IPS-18c (cell line): ENCODE results near the gene KDM6B.
"Not testable (repeated sequence)": the region's sequence is repeated elsewhere in the genome, so short reads cannot be mapped to it uniquely, and the experiment has no call there.

Experiments
- H3K4me3 ChIP-seq: 2 replicates; pipeline ENCODE4 v1.7.0; 2013; ENCODE audit warnings: low read depth, mild to moderate bottlenecking, low read length, moderate library complexity; ENCODE audit not compliant: insufficient read depth
- H3K9me3 ChIP-seq: one replicate; pipeline ENCODE4 v1.6.1; 2013; ENCODE audit warnings: mild to moderate bottlenecking, low read length, moderate library complexity; ENCODE audit not compliant: control insufficient read depth, insufficient read depth

Gene KDM6B

GRCh38 chr17:7833795-7834541 is at the start of gene KDM6B:
KDM6B (plus strand) TSS chr17:7834217; CDS start chr17:7845555, 11,338 bp downstream.
- peaks cover 2% of the 10 kb centered on the region for H3K9me3 ChIP-seq
- H3K4me3 ChIP-seq, result peak within 1 kb of the TSS; percentile 85

- H3K4me3 ChIP-seq, result no peak overlapping the region
- peaks cover 2% of the 10 kb centered on the region for H3K9me3 ChIP-seq
These were observed 47.2 kb upstream of the KDM6B start for GRCh38 chr17:7786866-7787265.

GRCh38 chr17:7789131-7789530 is 44.9 kb upstream of the KDM6B start:
- Histone ChIP-seq H3K9me3 (peaks cover 2% of the 10 kb centered on the region), H3K4me3 (no peak overlapping the region)

GRCh38 chr17:7790150-7790549 is 43.9 kb upstream of the KDM6B start:
- Histone ChIP-seq H3K4me3 (no peak overlapping the region), H3K9me3 (peaks cover 2% of the 10 kb centered on the region)

- peaks cover 2% of the 10 kb centered on the region for H3K9me3 ChIP-seq
These were observed 41.4 kb upstream of the KDM6B start for GRCh38 chr17:7792611-7793010.

GRCh38 chr17:7794075-7794663 is 39.8 kb upstream of the KDM6B start:
- no peaks in the 10 kb centered on the region for H3K9me3 ChIP-seq
- H3K4me3 ChIP-seq, result no peak overlapping the region

More at GRCh38 chr17:7792611-7793010, 41.4 kb upstream of the KDM6B start:
- H3K4me3 ChIP-seq, result no peak overlapping the region

GRCh38 chr17:7797976-7798375 is 36.0 kb upstream of the KDM6B start:
- H3K9me3 ChIP-seq, result no peaks in the 10 kb centered on the region
- no peak overlapping the region for H3K4me3 ChIP-seq

- H3K4me3 ChIP-seq, result no peak overlapping the region
- H3K9me3 ChIP-seq, result no peaks in the 10 kb centered on the region
These were observed 35.2 kb upstream of the KDM6B start for GRCh38 chr17:7798839-7799238.

- Histone ChIP-seq H3K4me3 (no peak overlapping the region), H3K9me3 (no peaks in the 10 kb centered on the region)
These were observed 30.0 kb upstream of the KDM6B start for GRCh38 chr17:7803981-7804380.

GRCh38 chr17:7806587-7806986 is 27.4 kb upstream of the KDM6B start:
- no peak overlapping the region for H3K4me3 ChIP-seq
- no peaks in the 10 kb centered on the region for H3K9me3 ChIP-seq

GRCh38 chr17:7807206-7807605 is 26.8 kb upstream of the KDM6B start:
- no peaks in the 10 kb centered on the region for H3K9me3 ChIP-seq
- H3K4me3 ChIP-seq, result no peak overlapping the region

- no peak overlapping the region for H3K4me3 ChIP-seq
- H3K9me3 ChIP-seq, result no peaks in the 10 kb centered on the region
These were observed 24.8 kb upstream of the KDM6B start for GRCh38 chr17:7809086-7809790.

GRCh38 chr17:7809791-7810343 is 24.1 kb upstream of the KDM6B start:
- not testable (repeated sequence) for H3K9me3 ChIP-seq, H3K4me3 ChIP-seq

GRCh38 chr17:7811251-7811650 is 22.8 kb upstream of the KDM6B start:
- Histone ChIP-seq H3K9me3 (no peaks in the 10 kb centered on the region), H3K4me3 (no peak overlapping the region)

- Histone ChIP-seq H3K9me3 (no peaks in the 10 kb centered on the region), H3K4me3 (no peak overlapping the region)
These were observed 19.0 kb upstream of the KDM6B start for GRCh38 chr17:7814969-7815368.

GRCh38 chr17:7816926-7817642 is 16.9 kb upstream of the KDM6B start:
- no peaks in the 10 kb centered on the region for H3K9me3 ChIP-seq
- no peak overlapping the region for H3K4me3 ChIP-seq

- no peak overlapping the region for H3K4me3 ChIP-seq
- H3K9me3 ChIP-seq, result no peaks in the 10 kb centered on the region
These were observed 16.4 kb upstream of the KDM6B start for GRCh38 chr17:7817643-7817964.
